SK-N-SH treated with all-trans-retinoic acid at 6 μM for 48 hours (cell line): ENCODE results near the gene BCAS4.

Source experiments
- CREB5 ChIP-seq: fragments of 250-450 bp; sonication (Bioruptor Pico); IDR thresholded peaks from 2 replicates; pipeline ENCODE4 v1.5.1; 2020; ENCODE audit warnings: low read depth, mild to moderate bottlenecking, moderate library complexity
- CSDC2 ChIP-seq: fragments of 250-450 bp; sonication (Bioruptor Pico); IDR thresholded peaks from 2 replicates; pipeline ENCODE4 v1.5.0; 2020; ENCODE audit warnings: mild to moderate bottlenecking, moderate library complexity
- CSRNP3 ChIP-seq: fragments of 250-450 bp; sonication (Bioruptor Pico); IDR thresholded peaks from 2 replicates; pipeline ENCODE4 v1.5.1; 2021; ENCODE audit warnings: mild to moderate bottlenecking, moderate library complexity
- GLIS3 ChIP-seq: fragments of 250-450 bp; sonication (Bioruptor Pico); IDR thresholded peaks from 2 replicates; pipeline ENCODE4 v1.5.0; 2020; ENCODE audit warnings: mild to moderate bottlenecking, moderate library complexity
- ISL1 ChIP-seq: fragments of 250-450 bp; sonication (Bioruptor Pico); IDR thresholded peaks from 2 replicates; pipeline ENCODE4 v2.1.2; 2022; ENCODE audit warnings: mild to moderate bottlenecking, moderate library complexity
- PATZ1 ChIP-seq: fragments of 250-450 bp; sonication (Bioruptor Pico); IDR thresholded peaks from 2 replicates; pipeline ENCODE4 v1.8.0; 2020; ENCODE audit warnings: mild to moderate bottlenecking, moderate library complexity, borderline replicate concordance
- RARB ChIP-seq: fragments of 250-450 bp; sonication (Bioruptor Pico); IDR thresholded peaks from 2 replicates; pipeline ENCODE4 v1.8.0; 2021; ENCODE audit warnings: mild to moderate bottlenecking, moderate library complexity
- SNAI2 ChIP-seq: fragments of 250-450 bp; sonication (Bioruptor Pico); IDR thresholded peaks from 2 replicates; pipeline ENCODE4 v1.5.0; 2020; ENCODE audit warnings: mild to moderate bottlenecking, moderate library complexity
- ZFP30 ChIP-seq: fragments of 450-650 bp; formaldehyde crosslinking; IDR thresholded peaks from 2 replicates; pipeline ENCODE4 v1.5.0; 2022; ENCODE audit warnings: mild to moderate bottlenecking, moderate library complexity
- ZNF70 ChIP-seq: fragments of 450-650 bp; formaldehyde crosslinking; IDR thresholded peaks from 2 replicates; pipeline ENCODE4 v1.5.0; 2020; ENCODE audit warnings: mild to moderate bottlenecking, moderate library complexity
- TF ChIP-seq, protein P1 (sequence below): fragments of 250-450 bp; sonication (Bioruptor Pico); IDR thresholded peaks from 2 replicates; pipeline ENCODE4 v1.8.0; 2021; ENCODE audit warnings: low read depth, mild to moderate bottlenecking, moderate library complexity, borderline replicate concordance

DNA sequence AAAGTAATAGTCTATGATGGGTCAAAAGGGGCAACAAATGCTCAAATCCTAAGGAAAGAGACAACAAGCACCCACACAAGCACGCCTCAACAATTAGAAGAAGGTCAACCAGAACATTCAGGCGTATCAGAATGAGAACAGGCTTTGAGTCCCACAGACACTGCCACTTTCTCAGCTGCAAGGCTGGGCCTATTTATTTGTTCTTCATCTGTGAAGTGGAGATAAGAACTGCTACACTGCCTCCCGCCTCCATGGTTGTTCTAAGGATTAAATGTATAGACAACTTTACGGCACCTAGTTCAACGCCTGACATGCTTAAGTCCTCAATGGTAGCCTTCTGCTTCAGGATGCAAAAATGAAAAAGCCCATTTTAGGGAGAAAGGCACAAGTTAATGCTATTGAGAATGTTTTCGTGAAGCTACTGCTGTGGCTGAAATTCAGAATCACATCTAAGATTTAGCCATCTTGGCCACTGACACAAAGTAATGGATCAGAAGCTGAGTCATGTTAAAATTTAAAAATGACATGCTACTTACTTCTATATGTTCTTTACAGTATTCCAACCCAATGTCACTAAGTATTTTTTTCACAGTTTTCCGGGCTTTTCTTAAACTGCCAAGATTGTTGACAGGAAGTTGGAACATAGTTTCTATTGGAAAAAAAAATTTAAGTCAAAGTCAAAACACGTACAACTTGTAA, 108.6 kb downstream of the BCAS4 start:
- TF ChIP-seq CREB5 (no peak), SNAI2 (CRISPR knock-in tag) (no peak), CSDC2 (CRISPR knock-in tag) (no peak), RARB (CRISPR knock-in tag) (no peak), GLIS3 (CRISPR knock-in tag) (no peak), ISL1 (CRISPR knock-in tag) (no peak), ZNF70 (no peak), PATZ1 (CRISPR knock-in tag) (no peak), ZFP30 (CRISPR knock-in tag) (no peak), CSRNP3 (CRISPR knock-in tag) (no peak)
- TF ChIP-seq, protein P1, sequence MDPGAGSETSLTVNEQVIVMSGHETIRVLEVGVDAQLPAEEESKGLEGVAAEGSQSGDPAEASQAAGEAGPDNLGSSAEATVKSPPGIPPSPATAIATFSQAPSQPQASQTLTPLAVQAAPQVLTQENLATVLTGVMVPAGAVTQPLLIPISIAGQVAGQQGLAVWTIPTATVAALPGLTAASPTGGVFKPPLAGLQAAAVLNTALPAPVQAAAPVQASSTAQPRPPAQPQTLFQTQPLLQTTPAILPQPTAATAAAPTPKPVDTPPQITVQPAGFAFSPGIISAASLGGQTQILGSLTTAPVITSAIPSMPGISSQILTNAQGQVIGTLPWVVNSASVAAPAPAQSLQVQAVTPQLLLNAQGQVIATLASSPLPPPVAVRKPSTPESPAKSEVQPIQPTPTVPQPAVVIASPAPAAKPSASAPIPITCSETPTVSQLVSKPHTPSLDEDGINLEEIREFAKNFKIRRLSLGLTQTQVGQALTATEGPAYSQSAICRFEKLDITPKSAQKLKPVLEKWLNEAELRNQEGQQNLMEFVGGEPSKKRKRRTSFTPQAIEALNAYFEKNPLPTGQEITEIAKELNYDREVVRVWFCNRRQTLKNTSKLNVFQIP (CRISPR knock-in tag) = no peak
